NCI-H1694 treated with DMSO at 0.1 percent for 48 hours (cell line): Measurements from ENCODE around the gene CYP21A2.

ENCODE experiments used
- DNase-seq: peaks from one replicate; lab custom pipeline; 2025; lab: John Stamatoyannopoulos, UW

Gene CYP21A2

GRCh38 chr6:32083812-32084768 is 45.9 kb downstream of the CYP21A2 start:
- DNase-seq: no peak

DNA sequence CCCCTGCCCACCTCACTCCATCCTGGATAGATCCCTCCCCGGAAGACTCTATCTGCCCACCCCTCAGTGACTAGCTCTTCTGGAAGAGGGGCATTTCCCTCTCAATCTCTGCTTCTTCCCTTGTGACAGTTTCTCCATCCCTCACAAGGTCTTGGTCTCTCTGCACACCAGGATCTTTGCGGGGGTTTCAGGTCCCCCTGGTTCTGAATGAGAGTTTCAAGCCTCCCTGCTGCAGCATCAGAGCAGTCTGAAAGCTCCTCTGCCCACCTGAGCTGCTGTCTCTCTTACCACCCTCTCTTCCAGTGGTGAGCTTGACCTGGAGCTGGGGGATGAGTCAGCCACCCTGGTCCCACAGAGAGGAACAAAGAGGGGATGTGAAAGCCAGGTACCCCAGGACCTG is 46.6 kb downstream of the CYP21A2 start:
- no peak for DNase-seq

DNA sequence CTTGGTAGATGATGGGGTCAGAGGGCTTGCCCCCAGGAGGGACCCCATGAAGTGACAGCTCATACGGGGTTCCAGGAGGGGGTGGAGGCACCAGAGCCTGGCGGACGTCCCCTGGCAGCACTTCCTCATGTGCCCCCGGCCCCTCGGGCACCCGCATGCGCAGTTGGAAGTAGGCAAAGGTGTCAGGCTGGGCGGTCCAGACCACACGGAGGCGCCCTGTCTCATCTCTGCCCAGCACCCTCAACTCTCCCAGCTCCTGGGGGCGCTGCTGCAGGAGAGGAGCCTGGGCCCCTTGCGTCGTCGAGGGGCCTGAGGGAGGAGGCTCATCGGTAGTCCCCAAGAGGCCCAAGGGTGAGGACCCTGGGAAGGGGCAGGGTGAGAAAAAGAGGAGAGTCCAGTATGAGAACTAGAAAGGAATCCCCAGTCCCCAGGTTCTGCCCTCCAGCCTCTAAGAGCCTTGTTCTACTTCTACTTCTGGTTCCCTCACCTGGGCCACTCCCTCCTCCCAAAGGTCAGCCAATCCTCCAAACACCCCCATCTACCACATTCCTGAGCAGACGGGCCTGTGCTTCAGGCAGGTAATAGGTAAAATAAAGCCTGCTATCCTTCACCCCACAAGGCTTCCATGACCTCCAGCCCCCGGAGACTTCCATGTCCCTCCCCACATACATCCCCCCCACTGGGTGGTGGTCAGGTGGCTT is 47.7 kb downstream of the CYP21A2 start:
- no peak for DNase-seq

GRCh38 chr6:32086661-32087573 is 48.7 kb downstream of the CYP21A2 start:
- no peak for DNase-seq

DNA sequence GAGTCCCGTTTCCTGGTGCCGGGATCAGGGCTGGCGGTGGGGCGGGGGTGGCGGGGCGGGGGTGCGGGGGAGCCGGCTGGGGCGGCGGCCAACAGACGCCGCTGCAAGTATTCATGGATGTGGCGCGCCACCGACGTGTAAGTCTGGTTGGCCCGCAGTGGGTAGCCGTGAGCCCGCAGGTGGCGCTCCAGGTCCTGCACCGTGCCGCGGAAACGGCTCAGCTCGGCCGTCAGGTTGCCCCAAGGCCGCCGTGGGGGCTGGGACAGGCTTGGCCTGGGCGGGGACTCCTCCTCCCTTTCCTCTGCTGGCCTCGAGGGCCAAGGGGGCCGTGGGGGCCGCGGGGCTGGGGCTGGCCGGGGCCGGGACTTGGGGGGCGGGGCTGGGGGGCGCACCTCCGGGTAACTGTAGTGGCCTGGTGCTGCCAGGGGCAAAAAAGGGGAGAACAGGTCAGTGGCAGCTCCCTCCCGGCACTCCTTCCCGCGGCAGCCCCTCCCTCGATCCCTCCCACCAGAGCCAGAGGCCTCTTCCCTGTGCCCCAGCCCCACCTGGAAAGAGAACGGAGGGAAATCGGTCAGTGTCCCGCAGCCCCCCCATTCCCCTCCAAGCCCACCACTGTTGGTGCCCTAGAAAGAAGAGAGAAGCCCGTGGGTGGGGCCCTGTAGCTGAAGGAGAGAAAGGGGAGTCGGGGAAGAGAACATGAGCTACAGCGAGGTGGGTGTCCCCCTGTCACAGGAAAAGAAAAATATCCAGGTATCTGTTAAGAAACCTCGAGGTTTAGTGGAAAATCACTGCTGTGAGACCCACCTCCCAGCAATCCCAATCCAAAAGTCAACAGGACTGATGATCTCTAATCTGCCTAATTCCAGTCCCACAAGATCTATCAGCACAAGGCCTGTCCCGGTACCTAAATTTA is 49.6 kb downstream of the CYP21A2 start:
- DNase-seq: no peak

GRCh38 chr6:32088487-32089049 is 50.4 kb downstream of the CYP21A2 start:
- no peak for DNase-seq

DNA sequence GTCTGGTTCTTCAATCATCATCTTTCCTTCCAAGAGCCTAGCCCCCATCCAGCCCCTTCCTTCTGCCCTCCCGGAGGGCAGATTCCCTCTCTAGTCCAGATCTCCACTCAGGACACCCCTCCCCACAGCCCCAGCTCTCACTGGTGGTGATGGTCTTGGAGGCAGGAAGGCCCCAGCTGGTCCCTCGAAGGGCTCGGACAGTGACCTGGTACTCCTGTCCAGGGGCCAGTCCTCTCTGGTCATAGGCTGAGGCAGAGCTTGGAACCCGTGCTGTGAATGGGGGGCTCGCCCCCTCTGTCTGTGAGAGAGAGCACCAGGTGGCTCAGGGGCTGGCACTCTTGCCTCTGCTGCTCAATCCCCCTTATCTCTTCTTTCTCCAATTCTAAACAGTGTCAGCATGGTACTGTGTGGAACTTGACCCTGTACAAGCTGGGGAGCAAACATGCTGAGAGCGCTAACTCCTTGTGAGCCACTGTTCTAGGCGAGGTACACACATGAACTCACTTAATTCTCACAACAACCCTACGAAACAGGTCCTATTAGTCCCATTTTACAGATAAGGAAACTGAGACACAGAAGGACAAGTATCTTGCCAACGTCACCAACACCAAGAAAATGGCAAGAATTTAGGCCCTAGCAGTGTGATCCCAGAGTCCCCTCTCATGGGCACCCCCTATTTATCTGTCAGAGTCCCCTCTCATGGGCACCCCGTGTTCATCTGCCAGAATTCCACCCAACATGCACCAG is 51.0 kb downstream of the CYP21A2 start:
- no peak for DNase-seq
